ENCODE results near the gene TERT.

GRCh38 chr5:1265461-1266455, 29.1 kb downstream of the TERT start:
- no peak for TF ChIP-seq EZH2 (IDR thresholded peaks at IDR 0.05; ENCODE audit: borderline replicate concordance, insufficient read depth, low read depth, low read length, poor library complexity, severe bottlenecking)
- TF ChIP-seq, protein P1, sequence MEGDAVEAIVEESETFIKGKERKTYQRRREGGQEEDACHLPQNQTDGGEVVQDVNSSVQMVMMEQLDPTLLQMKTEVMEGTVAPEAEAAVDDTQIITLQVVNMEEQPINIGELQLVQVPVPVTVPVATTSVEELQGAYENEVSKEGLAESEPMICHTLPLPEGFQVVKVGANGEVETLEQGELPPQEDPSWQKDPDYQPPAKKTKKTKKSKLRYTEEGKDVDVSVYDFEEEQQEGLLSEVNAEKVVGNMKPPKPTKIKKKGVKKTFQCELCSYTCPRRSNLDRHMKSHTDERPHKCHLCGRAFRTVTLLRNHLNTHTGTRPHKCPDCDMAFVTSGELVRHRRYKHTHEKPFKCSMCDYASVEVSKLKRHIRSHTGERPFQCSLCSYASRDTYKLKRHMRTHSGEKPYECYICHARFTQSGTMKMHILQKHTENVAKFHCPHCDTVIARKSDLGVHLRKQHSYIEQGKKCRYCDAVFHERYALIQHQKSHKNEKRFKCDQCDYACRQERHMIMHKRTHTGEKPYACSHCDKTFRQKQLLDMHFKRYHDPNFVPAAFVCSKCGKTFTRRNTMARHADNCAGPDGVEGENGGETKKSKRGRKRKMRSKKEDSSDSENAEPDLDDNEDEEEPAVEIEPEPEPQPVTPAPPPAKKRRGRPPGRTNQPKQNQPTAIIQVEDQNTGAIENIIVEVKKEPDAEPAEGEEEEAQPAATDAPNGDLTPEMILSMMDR (IDR thresholded peaks at IDR 0.05): no peak
